ENCODE data around the gene HAUS8. TPM values are rescaled to one million over a fixed set of nuclear protein-coding genes. Genes with fewer than 3 reads are reported as not detected.

The HAUS8 gene
- total and polyA plus RNA-seq, 10 of the 15 experiments (the other 5 are each of a cell fraction or from before 2014, with no cell fraction given), result 22.7 to 43.9 (median 34.4) TPM

- TF ChIP-seq NR2F1 (conservative IDR thresholded peaks at IDR 0.05) (peak; percentile 12; the same call in 1 of the 2 replicates), BHLHE40 (IDR thresholded peaks at IDR 0.05; ENCODE audit: borderline replicate concordance in 1 of 2, low read depth in 2 of 2, low read length in 1 of 2) (peak; percentile 16 to 25; a peak in 1 of 4 replicates), CHD4 (IDR thresholded peaks at IDR 0.05) (no peak), TAF1 (IDR thresholded peaks at IDR 0.05; ENCODE audit: borderline replicate concordance, low read depth, low read length) (no peak), NR2C2 (IDR thresholded peaks at IDR 0.05; ENCODE audit: borderline replicate concordance, control insufficient read depth, insufficient read length, low read depth) (no peak), RAD51 (IDR thresholded peaks at IDR 0.05) (no peak), ZNF207 (IDR thresholded peaks at IDR 0.05; ENCODE audit: borderline replicate concordance) (0 out of 2 replicates have a peak, but pooled peaks have one; percentile 19), SREBF2 (IDR thresholded peaks at IDR 0.05; ENCODE audit: low read length) (no peak), FOS (IDR thresholded peaks at IDR 0.05; ENCODE audit: borderline replicate concordance, extremely low read depth, insufficient read length) (no peak), YY1 (IDR thresholded peaks at IDR 0.05; ENCODE audit: low read depth, low read length) (0 out of 2 replicates have a peak, but pooled peaks have one; percentile 44), EZH2 (IDR thresholded peaks at IDR 0.05; ENCODE audit: borderline replicate concordance, control insufficient read depth, low read depth, low read length) (no peak), CEBPZ (IDR thresholded peaks at IDR 0.05; ENCODE audit: low read depth, low read length) (no peak), MYB (IDR thresholded peaks at IDR 0.05; ENCODE audit: borderline replicate concordance, low read depth, low read length) (no peak), CBX3 (IDR thresholded peaks at IDR 0.05; ENCODE audit: borderline replicate concordance, low read depth) (no peak), CHD1 (IDR thresholded peaks at IDR 0.05; ENCODE audit: low read depth, low read length) (no peak), SMARCA5 (IDR thresholded peaks at IDR 0.05) (no peak; the same call in 1 of the 2 replicates), ZZZ3 (IDR thresholded peaks at IDR 0.05; ENCODE audit: control insufficient read depth, insufficient read length, low read depth) (no peak), POLR2AphosphoS5 (IDR thresholded peaks at IDR 0.05; ENCODE audit: low read length) (peak; percentile 82), SRF (IDR thresholded peaks at IDR 0.05; ENCODE audit: low read depth in 2 of 2, low read length in 2 of 2) (no peak), PML (IDR thresholded peaks at IDR 0.05; ENCODE audit: low read length) (no peak), RCOR1 (conservative IDR thresholded peaks at IDR 0.05; ENCODE audit: low read depth, low read length) (no peak)
- TF ChIP-seq, protein P1, sequence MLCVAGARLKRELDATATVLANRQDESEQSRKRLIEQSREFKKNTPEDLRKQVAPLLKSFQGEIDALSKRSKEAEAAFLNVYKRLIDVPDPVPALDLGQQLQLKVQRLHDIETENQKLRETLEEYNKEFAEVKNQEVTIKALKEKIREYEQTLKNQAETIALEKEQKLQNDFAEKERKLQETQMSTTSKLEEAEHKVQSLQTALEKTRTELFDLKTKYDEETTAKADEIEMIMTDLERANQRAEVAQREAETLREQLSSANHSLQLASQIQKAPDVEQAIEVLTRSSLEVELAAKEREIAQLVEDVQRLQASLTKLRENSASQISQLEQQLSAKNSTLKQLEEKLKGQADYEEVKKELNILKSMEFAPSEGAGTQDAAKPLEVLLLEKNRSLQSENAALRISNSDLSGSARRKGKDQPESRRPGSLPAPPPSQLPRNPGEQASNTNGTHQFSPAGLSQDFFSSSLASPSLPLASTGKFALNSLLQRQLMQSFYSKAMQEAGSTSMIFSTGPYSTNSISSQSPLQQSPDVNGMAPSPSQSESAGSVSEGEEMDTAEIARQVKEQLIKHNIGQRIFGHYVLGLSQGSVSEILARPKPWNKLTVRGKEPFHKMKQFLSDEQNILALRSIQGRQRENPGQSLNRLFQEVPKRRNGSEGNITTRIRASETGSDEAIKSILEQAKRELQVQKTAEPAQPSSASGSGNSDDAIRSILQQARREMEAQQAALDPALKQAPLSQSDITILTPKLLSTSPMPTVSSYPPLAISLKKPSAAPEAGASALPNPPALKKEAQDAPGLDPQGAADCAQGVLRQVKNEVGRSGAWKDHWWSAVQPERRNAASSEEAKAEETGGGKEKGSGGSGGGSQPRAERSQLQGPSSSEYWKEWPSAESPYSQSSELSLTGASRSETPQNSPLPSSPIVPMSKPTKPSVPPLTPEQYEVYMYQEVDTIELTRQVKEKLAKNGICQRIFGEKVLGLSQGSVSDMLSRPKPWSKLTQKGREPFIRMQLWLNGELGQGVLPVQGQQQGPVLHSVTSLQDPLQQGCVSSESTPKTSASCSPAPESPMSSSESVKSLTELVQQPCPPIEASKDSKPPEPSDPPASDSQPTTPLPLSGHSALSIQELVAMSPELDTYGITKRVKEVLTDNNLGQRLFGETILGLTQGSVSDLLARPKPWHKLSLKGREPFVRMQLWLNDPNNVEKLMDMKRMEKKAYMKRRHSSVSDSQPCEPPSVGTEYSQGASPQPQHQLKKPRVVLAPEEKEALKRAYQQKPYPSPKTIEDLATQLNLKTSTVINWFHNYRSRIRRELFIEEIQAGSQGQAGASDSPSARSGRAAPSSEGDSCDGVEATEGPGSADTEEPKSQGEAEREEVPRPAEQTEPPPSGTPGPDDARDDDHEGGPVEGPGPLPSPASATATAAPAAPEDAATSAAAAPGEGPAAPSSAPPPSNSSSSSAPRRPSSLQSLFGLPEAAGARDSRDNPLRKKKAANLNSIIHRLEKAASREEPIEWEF (IDR thresholded peaks at IDR 0.05; ENCODE audit: insufficient replicate concordance, low read depth, low read length), result no peak
These were observed 4.6 kb upstream of the HAUS8 start (continued) for GRCh38 chr19:17079710-17080439.
